ENCODE results near the gene CLCN2. TPM values are rescaled to one million over a fixed set of nuclear protein-coding genes. Genes with fewer than 3 reads are reported as not detected.

Gene CLCN2
- total RNA-seq, 1 experiment from 2014 or later: 21.6 TPM

- H3K27me3 ChIP-seq (ENCODE audit: insufficient read depth, low read length): no peaks in the 10 kb centered on the region
- no TSS peak for BruUV-seq (replicated peaks)
- H3K9ac ChIP-seq (ENCODE audit: low read length): no peak overlapping the region
- no peaks in the 10 kb centered on the region for H3K9me2 ChIP-seq (ENCODE audit: insufficient read depth)
- RAD21 ChIA-PET (ENCODE audit: low non-redundant PET in 1 of 2, low total read pairs in 2 of 2, uncharacterized antibody in 2 of 2, unreplicated experiment in 2 of 2): no interaction called here
- no peak overlapping the region for H3K4me2 ChIP-seq (ENCODE audit: low read length)
- peaks cover 11 to 24% of the 10 kb centered on the region in 2 experiments for H3K4me1 ChIP-seq (ENCODE audit: control insufficient read depth in 1 of 2, insufficient read depth in 2 of 2, low read length in 2 of 2)
- peaks cover 5 to 9% of the 10 kb centered on the region in 2 experiments; a peak in 2 of 4 replicates for H3K36me3 ChIP-seq (ENCODE audit: control insufficient read depth in 1 of 2, insufficient read depth in 2 of 2, low read length in 2 of 2)
- H3K27ac ChIP-seq (ENCODE audit: low read depth, low read length): no peak overlapping the region
- intact Hi-C loops (cut with micrococcal nuclease): no loop called here
- no peak overlapping the region for H3K4me3 ChIP-seq (replicated peaks in 1 of 2; ENCODE audit: low read depth in 1 of 2, low read length in 2 of 2)
- CTCF ChIA-PET: no interaction called here
- POLR2A ChIA-PET: no interaction called here
- TF ChIP-seq SIN3A (IDR thresholded peaks at IDR 0.05; ENCODE audit: low read depth): no peak
- no peak for TF ChIP-seq EZH2 (IDR thresholded peaks at IDR 0.05)
- TF ChIP-seq TCF7L2 (IDR thresholded peaks at IDR 0.05; ENCODE audit: borderline replicate concordance, extremely low read depth, insufficient read depth, insufficient read length): no peak
- no peak for TF ChIP-seq ELF1 (IDR thresholded peaks at IDR 0.05; ENCODE audit: borderline replicate concordance, low read depth)
- TF ChIP-seq ZFX (IDR thresholded peaks at IDR 0.05): no peak
- no peak for TF ChIP-seq POLR2AphosphoS5 (IDR thresholded peaks at IDR 0.05; ENCODE audit: low read depth, low read length)
- no peak for TF ChIP-seq ZBTB33 (IDR thresholded peaks at IDR 0.05; ENCODE audit: extremely low read depth, insufficient replicate concordance, low read length)
- TF ChIP-seq EZH2phosphoT487 (IDR thresholded peaks at IDR 0.05; ENCODE audit: borderline replicate concordance): no peak
- no peak for TF ChIP-seq REST (IDR thresholded peaks at IDR 0.05; ENCODE audit: low read depth)
- no peak for TF ChIP-seq JUND (IDR thresholded peaks at IDR 0.05)
- TF ChIP-seq, protein P1, sequence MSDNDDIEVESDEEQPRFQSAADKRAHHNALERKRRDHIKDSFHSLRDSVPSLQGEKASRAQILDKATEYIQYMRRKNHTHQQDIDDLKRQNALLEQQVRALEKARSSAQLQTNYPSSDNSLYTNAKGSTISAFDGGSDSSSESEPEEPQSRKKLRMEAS (IDR thresholded peaks at IDR 0.05): no peak
- TF ChIP-seq CEBPB (IDR thresholded peaks at IDR 0.05; ENCODE audit: low read depth): no peak
- no peak for TF ChIP-seq SP1 (IDR thresholded peaks at IDR 0.05; ENCODE audit: low read depth)
- TF ChIP-seq, protein P2, sequence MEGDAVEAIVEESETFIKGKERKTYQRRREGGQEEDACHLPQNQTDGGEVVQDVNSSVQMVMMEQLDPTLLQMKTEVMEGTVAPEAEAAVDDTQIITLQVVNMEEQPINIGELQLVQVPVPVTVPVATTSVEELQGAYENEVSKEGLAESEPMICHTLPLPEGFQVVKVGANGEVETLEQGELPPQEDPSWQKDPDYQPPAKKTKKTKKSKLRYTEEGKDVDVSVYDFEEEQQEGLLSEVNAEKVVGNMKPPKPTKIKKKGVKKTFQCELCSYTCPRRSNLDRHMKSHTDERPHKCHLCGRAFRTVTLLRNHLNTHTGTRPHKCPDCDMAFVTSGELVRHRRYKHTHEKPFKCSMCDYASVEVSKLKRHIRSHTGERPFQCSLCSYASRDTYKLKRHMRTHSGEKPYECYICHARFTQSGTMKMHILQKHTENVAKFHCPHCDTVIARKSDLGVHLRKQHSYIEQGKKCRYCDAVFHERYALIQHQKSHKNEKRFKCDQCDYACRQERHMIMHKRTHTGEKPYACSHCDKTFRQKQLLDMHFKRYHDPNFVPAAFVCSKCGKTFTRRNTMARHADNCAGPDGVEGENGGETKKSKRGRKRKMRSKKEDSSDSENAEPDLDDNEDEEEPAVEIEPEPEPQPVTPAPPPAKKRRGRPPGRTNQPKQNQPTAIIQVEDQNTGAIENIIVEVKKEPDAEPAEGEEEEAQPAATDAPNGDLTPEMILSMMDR (IDR thresholded peaks at IDR 0.05 in 2 of 3, conservative IDR thresholded peaks at IDR 0.05 in 1 of 3; ENCODE audit: borderline replicate concordance in 1 of 3, insufficient read depth in 1 of 3, low read depth in 2 of 3, low read length in 2 of 3): no peak
- TF ChIP-seq, protein P3, sequence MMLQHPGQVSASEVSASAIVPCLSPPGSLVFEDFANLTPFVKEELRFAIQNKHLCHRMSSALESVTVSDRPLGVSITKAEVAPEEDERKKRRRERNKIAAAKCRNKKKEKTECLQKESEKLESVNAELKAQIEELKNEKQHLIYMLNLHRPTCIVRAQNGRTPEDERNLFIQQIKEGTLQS (IDR thresholded peaks at IDR 0.05): no peak
- TF ChIP-seq ZNF274 (IDR thresholded peaks at IDR 0.05; ENCODE audit: low read depth, low read length): no peak
- no peak for TF ChIP-seq CBX3 (IDR thresholded peaks at IDR 0.05; ENCODE audit: low read depth)
- no peak for TF ChIP-seq EGR1 (IDR thresholded peaks at IDR 0.05; ENCODE audit: low read depth)
- H2AFZ ChIP-seq (ENCODE audit: low read depth, low read length, poor library complexity, severe bottlenecking): no peak overlapping the region
- peaks cover 14% of the 10 kb centered on the region; the same call in 1 of the 2 replicates for H3K79me2 ChIP-seq (ENCODE audit: insufficient read depth, low read length)
- H4K20me1 ChIP-seq (ENCODE audit: insufficient read depth): no peaks in the 10 kb centered on the region
- no peaks in the 10 kb centered on the region for H3K9me3 ChIP-seq (ENCODE audit: control insufficient read depth in 1 of 2, insufficient read depth in 1 of 2, low read depth in 1 of 2, low read length in 2 of 2)
- ATAC-seq (no peak), DNase-seq (ENCODE audit: low read depth, low spot score) (no peak)
Observed at GRCh38 chr3:184341925-184342324, 19.5 kb downstream of the CLCN2 start.
